GM13976 (cell line): ENCODE data around the gene TAF4B.

Experiments
- DNase-seq: peaks from one replicate; pipeline ENCODE4 v3.0.0; 2012; ENCODE audit warnings: low spot score
- in situ Hi-C: fragments of 300-500 bp; cut with MboI; formaldehyde crosslinking; loops from one replicate; pipeline ENCODE4 v1.12.0; 2022; ENCODE audit warnings: low sequenced_read_pairs, mixed read lengths, inconsistent platforms; ENCODE audit not compliant: unreplicated experiment
- TF ChIP-seq, protein P1 (sequence below): IDR thresholded peaks from 2 replicates; pipeline ENCODE4 v1.5.1; 2012; ENCODE audit warnings: borderline replicate concordance, mild to moderate bottlenecking; ENCODE audit not compliant: insufficient read depth; ENCODE audit errors: extremely low read depth, missing control alignments, control extremely low read depth

The TAF4B gene

DNA sequence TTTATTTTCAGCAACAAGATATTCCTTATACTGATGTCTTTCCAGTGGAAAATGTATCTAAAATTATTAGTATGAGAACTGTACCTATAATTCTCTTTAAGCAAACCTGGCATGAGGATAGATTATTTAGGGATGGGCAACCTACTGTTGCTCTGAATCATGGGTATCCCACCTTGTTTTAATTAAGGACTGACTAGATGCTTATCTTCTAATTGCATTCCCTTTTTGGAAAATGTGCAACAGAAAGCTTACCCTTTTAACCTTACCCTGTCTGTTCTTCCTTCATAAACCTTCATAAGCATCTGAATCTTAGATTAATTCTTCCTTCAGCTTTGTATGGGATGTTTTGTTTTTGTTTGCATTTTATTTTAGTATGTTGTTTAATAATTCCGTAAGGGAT, 110.3 kb downstream of the TAF4B start:
- in situ Hi-C loops, result no loop called here
- DNase-seq, result no peak
- TF ChIP-seq, protein P1, sequence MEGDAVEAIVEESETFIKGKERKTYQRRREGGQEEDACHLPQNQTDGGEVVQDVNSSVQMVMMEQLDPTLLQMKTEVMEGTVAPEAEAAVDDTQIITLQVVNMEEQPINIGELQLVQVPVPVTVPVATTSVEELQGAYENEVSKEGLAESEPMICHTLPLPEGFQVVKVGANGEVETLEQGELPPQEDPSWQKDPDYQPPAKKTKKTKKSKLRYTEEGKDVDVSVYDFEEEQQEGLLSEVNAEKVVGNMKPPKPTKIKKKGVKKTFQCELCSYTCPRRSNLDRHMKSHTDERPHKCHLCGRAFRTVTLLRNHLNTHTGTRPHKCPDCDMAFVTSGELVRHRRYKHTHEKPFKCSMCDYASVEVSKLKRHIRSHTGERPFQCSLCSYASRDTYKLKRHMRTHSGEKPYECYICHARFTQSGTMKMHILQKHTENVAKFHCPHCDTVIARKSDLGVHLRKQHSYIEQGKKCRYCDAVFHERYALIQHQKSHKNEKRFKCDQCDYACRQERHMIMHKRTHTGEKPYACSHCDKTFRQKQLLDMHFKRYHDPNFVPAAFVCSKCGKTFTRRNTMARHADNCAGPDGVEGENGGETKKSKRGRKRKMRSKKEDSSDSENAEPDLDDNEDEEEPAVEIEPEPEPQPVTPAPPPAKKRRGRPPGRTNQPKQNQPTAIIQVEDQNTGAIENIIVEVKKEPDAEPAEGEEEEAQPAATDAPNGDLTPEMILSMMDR, result no peak

DNA sequence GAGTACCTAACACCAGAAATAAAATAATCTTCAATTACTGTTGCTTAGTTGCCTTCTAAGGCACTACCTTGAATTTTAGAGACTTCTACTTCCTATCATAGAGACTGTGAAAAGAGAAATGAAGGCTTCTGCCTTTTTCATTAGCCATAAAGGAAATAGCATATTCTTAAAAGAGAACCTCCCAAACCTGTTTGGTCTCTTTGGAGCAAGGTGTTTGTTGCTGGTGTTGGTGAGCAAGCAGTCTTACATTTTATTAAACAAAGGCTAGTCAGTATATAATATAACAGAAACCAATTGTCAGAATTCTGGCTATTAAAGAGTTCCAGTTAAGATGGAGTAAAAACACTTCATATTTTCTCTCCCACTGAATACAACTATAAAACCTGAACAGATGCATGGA, 116.4 kb downstream of the TAF4B start:
- no peak for DNase-seq
- TF ChIP-seq, protein P1, result no peak
- in situ Hi-C loops, result no loop called here

DNA sequence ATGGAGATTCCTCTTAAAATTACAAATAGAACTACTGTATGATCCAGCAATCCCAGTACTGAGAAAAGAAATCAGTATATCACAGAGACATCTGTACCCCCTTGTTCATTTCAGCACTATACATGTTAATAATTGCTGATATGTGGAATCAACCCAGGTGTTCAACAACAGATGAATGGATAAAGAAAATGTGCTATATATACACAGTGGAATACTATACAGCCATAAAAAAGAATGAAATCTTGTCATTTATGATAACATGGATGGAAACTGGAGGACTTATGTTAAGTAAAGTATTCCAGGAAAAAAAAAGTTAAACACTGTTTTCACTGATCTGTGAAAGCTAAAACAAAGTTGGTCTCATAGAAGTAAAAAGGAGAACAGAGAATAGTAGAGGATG, 124.7 kb downstream of the TAF4B start:
- DNase-seq, result no peak
- in situ Hi-C loops, result no loop called here
- TF ChIP-seq, protein P1, result no peak

DNA sequence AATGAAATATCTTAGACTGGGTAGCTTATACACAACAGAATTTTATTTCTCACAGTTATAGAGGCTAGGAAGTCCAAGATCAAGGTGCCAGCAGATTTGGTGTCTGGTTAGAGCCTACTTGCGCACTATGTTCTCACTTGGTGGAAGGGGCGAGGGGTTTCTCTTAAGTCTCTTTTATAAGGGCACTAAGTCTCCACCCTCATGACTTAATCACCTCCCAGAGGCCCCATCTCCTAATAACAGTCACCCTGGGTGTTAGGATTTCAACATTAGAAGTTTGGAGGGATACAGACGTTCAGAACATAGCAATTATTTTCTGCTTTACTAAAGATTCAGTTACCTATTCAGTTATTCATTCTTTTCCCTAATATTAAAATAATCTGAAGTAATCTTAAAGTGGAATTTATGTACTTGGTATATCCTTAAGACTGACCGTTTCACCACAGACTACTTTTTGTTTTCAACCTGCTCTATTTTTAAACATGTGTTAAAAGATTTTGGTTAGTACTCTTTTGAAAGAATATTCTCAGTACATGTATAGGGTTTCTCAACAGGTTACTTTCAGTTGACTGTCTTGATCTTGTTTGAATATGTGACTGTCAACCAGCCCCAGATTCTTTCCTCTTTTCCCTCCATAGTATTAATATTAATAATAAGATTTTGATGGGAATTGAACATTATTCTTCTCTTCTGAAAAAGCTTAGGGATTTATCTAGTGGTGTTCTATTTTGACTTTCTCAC, 130.0 kb downstream of the TAF4B start:
- in situ Hi-C loops, result no loop called here
- TF ChIP-seq, protein P1, result no peak
- DNase-seq, result peak; percentile 24

DNA sequence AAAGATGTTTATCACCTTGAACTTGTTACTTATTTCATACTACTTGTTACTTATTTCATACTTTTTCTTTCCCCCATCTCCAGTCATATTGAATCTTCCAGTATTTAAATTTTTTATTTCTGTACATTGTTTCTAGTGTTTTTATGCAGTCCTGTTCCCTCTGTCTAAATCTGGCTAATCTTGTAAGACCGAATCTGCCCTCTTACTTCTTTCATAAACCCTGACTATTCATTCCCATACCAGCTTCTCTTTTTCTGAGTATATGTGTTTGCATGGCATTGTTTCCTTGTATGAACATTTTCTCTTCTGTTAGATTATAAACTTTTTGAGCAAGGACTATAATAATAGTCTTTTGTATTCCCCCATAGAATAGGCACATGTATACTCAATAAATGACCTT, 131.7 kb downstream of the TAF4B start:
- in situ Hi-C loops, result no loop called here
- TF ChIP-seq, protein P1, result no peak
- peak; percentile 11 for DNase-seq

DNA sequence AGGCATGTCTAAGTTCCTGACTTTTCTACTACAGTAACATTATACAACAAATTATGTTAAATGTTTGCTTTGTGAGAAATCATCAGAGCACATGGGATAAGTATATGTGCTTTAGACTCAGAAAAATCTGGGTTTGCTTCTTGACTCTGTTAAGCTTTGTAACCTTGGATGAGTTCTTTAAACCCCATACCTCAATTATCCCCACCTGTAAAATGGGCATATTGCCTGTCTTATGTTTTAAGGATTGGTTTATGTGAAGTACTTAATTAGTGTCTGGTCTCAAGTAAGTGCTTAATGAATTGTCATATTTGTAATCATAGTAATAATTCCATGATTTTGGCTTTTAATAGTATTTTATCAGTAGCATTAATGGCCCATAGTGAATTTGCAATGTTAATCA, 135.8 kb downstream of the TAF4B start:
- in situ Hi-C loops, result no loop called here
- TF ChIP-seq, protein P1, result no peak
- no peak for DNase-seq
